Vagina (tissue), 2 donors: ENCODE data around the gene MIGA2.

ENCODE experiments used
- POLR2A ChIP-seq, 2 donors: fragments of 450-650 bp; IDR thresholded peaks; one replicate each; pipeline ENCODE4 v1.6.1; 2017; ENCODE audit warnings: antibody characterized with exemption in 2 of 2, mild to moderate bottlenecking in 2 of 2, moderate library complexity in 2 of 2
- POLR2AphosphoS5 ChIP-seq, 2 donors: sonication (generic); formaldehyde crosslinking; IDR thresholded peaks; one replicate each; pipeline ENCODE4 v1.9.0; 2017; ENCODE audit warnings: antibody characterized with exemption in 2 of 2, mild to moderate bottlenecking in 2 of 2, low read depth in 1 of 2; ENCODE audit not compliant: insufficient read depth in 1 of 2
- TF ChIP-seq, protein P1 (sequence below), 3 experiments: fragments of 450-650 bp in 2 of 3; fragments of 200-600 bp in 1 of 3; sonication (generic) in 1 of 3; IDR thresholded peaks; one replicate each; pipeline ENCODE4 v1.5.1; 2017 to 2019; ENCODE audit warnings: antibody characterized with exemption in 3 of 3, mild to moderate bottlenecking in 2 of 3, moderate library complexity in 2 of 3

- TF ChIP-seq POLR2A (IDR thresholded peaks at IDR 0.05) (no peak), POLR2AphosphoS5 (IDR thresholded peaks at IDR 0.05; ENCODE audit: insufficient read depth in 1 of 2, low read depth in 1 of 2) (no peak)
- TF ChIP-seq, protein P1, sequence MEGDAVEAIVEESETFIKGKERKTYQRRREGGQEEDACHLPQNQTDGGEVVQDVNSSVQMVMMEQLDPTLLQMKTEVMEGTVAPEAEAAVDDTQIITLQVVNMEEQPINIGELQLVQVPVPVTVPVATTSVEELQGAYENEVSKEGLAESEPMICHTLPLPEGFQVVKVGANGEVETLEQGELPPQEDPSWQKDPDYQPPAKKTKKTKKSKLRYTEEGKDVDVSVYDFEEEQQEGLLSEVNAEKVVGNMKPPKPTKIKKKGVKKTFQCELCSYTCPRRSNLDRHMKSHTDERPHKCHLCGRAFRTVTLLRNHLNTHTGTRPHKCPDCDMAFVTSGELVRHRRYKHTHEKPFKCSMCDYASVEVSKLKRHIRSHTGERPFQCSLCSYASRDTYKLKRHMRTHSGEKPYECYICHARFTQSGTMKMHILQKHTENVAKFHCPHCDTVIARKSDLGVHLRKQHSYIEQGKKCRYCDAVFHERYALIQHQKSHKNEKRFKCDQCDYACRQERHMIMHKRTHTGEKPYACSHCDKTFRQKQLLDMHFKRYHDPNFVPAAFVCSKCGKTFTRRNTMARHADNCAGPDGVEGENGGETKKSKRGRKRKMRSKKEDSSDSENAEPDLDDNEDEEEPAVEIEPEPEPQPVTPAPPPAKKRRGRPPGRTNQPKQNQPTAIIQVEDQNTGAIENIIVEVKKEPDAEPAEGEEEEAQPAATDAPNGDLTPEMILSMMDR (IDR thresholded peaks at IDR 0.05) = no peak
Observed at GRCh38 chr9:129008986-129009583, 27.3 kb upstream of the MIGA2 start.
